Endothelial cell of umbilical vein (primary cell): ENCODE results near the gene CRYL1. TPM values are rescaled to one million over a fixed set of nuclear protein-coding genes. Genes with fewer than 3 reads are reported as not detected.

Experiments used
- BruUV-seq: library from RNA; stranded (reverse); fragments of 400-500 nt; replicated peaks from 2 replicates; lab custom pipeline; 2021; lab: Mats Ljungman, UMichigan
- CTCF ChIA-PET: fragments of 300-600, 350-600 bp; sonication (Branson Sonifier 250); formaldehyde crosslinking; loops from one replicate; lab custom pipeline; 2021; ENCODE audit warnings: antibody characterized with exemption, inconsistent platforms; lab: Charles Lee
- POLR2A ChIA-PET: fragments of 300-600, 350-600 bp; sonication (Branson Sonifier 250); formaldehyde crosslinking; loops from one replicate; lab custom pipeline; 2021; ENCODE audit warnings: antibody characterized with exemption, inconsistent platforms; lab: Charles Lee
- DNase-seq: peaks from one replicate; pipeline ENCODE4 v3.0.0-alpha.2; 2011; ENCODE audit warnings: low read depth, low spot score
- FAIRE-seq: peaks from 2 replicates; lab custom pipeline; 2011; peaks lifted over from hg19 to GRCh38; lab: Jason Lieb, UNC
- H2AFZ ChIP-seq: 2 replicates; pipeline ENCODE4 v1.6.0; 2012; ENCODE audit warnings: low read depth, low read length, control low read depth, inconsistent platforms
- H3K27ac ChIP-seq: 2 replicates; pipeline ENCODE4 v1.5.1; 2011; ENCODE audit warnings: low read depth, mild to moderate bottlenecking, control low read depth, low read length, moderate library complexity; ENCODE audit not compliant: insufficient read depth
- H3K27me3 ChIP-seq, 2 experiments: 2 replicates each; pipeline versions ENCODE4 v1.6.0 to v1.6.1; 2011; ENCODE audit warnings: low read length in 2 of 2, mixed read lengths in 1 of 2; ENCODE audit not compliant: control insufficient read depth in 2 of 2, insufficient read depth in 2 of 2
- H3K36me3 ChIP-seq, 2 experiments: 2 replicates in 1 of 2; 3 replicates in 1 of 2; pipeline ENCODE4 v1.5.1; 2011; ENCODE audit warnings: low read length in 2 of 2, mild to moderate bottlenecking in 1 of 2, moderate library complexity in 1 of 2; ENCODE audit not compliant: control insufficient read depth in 2 of 2, insufficient read depth in 2 of 2; ENCODE audit errors: extremely low read depth in 1 of 2
- H3K4me1 ChIP-seq: 3 replicates; pipeline ENCODE4 v1.5.1; 2011; ENCODE audit warnings: mild to moderate bottlenecking, low read length; ENCODE audit not compliant: control insufficient read depth, insufficient read depth; ENCODE audit errors: extremely low read depth
- H3K4me2 ChIP-seq: 2 replicates; pipeline ENCODE4 v1.6.1; 2011; ENCODE audit warnings: low read length, control low read depth, mixed read lengths; ENCODE audit not compliant: insufficient read depth
- H3K4me3 ChIP-seq, 3 experiments: fragments of 200-600 bp in 1 of 3; sonication (generic), shearing (Covaris generic) in 1 of 3; replicated peaks in 1 of 3; 2 replicates each; pipeline ENCODE4 v1.5.1; 2011 to 2016; ENCODE audit warnings: control low read depth in 3 of 3, low read length in 3 of 3, mild to moderate bottlenecking in 2 of 3, inconsistent platforms in 1 of 3, low read depth in 1 of 3, moderate library complexity in 1 of 3; ENCODE audit not compliant: insufficient read depth in 1 of 3
- H3K79me2 ChIP-seq: 2 replicates; pipeline ENCODE4 v1.6.0; 2012; ENCODE audit warnings: low read length, inconsistent platforms; ENCODE audit not compliant: control insufficient read depth, insufficient read depth
- H3K9ac ChIP-seq: replicated peaks from 2 replicates; pipeline ENCODE3; 2011; ENCODE audit warnings: low read length, control low read depth; ENCODE audit not compliant: insufficient read depth; ENCODE audit errors: extremely low read depth
- H3K9me1 ChIP-seq: replicated peaks from 3 replicates; pipeline ENCODE4 v1.6.0; 2011; ENCODE audit warnings: mild to moderate bottlenecking, low read length; ENCODE audit not compliant: control insufficient read depth, insufficient read depth; ENCODE audit errors: extremely low read depth
- H3K9me3 ChIP-seq: replicated peaks from 2 replicates; pipeline ENCODE4 v1.5.1; 2012; ENCODE audit warnings: low read length, inconsistent platforms; ENCODE audit not compliant: control insufficient read depth, insufficient read depth
- H4K20me1 ChIP-seq: replicated peaks from 2 replicates; pipeline ENCODE3; 2011; ENCODE audit warnings: mild to moderate bottlenecking, low read length; ENCODE audit not compliant: control insufficient read depth, insufficient read depth; ENCODE audit errors: extremely low read depth
- EZH2 ChIP-seq: IDR thresholded peaks from 2 replicates; pipeline ENCODE4 v1.6.1; 2012; ENCODE audit warnings: borderline replicate concordance, low read depth, mild to moderate bottlenecking, moderate library complexity, low read length, inconsistent platforms; ENCODE audit not compliant: severe bottlenecking
- FOS ChIP-seq: IDR thresholded peaks from 2 replicates; pipeline ENCODE4 v1.6.1; 2011; ENCODE audit warnings: mild to moderate bottlenecking, low read length, moderate library complexity, borderline replicate concordance; ENCODE audit not compliant: insufficient read depth
- GATA2 ChIP-seq: IDR thresholded peaks from 2 replicates; pipeline ENCODE4 v1.7.0; 2011; ENCODE audit warnings: low read depth, mild to moderate bottlenecking, moderate library complexity, mixed read lengths, low read length; ENCODE audit not compliant: insufficient read length, insufficient read depth
- JUN ChIP-seq: IDR thresholded peaks from 2 replicates; pipeline ENCODE4 v1.6.1; 2011; ENCODE audit warnings: borderline replicate concordance, low read depth; ENCODE audit not compliant: insufficient read length, insufficient read depth
- MYC ChIP-seq: IDR thresholded peaks from one replicate; pipeline ENCODE4 v1.6.1; 2011; ENCODE audit warnings: mild to moderate bottlenecking, low read depth, low read length
- POLR2A ChIP-seq: IDR thresholded peaks from 2 replicates; pipeline ENCODE4 v1.6.1; 2012; ENCODE audit warnings: low read depth, mild to moderate bottlenecking, control low read depth, low read length
- POLR2AphosphoS5 ChIP-seq: IDR thresholded peaks from 2 replicates; pipeline ENCODE4 v1.6.1; 2012; ENCODE audit warnings: low read depth, mild to moderate bottlenecking, control low read depth, low read length, moderate library complexity; ENCODE audit not compliant: insufficient read depth
- dilution Hi-C: fragments of 300-500 bp; cut with MboI; formaldehyde crosslinking; loops from one replicate; pipeline ENCODE4 v1.15.0; 2019; ENCODE audit warnings: low sequenced_read_pairs; ENCODE audit not compliant: extremely low pct_ligation_motif_present
- intact Hi-C: fragments of 100-400 bp; cut with micrococcal nuclease; formaldehyde crosslinking; loops from one replicate; pipeline ENCODE4 v1.10.0; 2022
- polyA plus RNA-seq, 4 experiments: library from polyadenylated mRNA; depleted of rRNA in 3 of 4; stranded (reverse) in 3 of 4; unstranded in 1 of 4; fragments of >200 nt; gene quantifications; 2 replicates each; pipeline versions ENCODE4 v1.2.1 to v1.2.3, GENCODE V29; 2011 to 2012; ENCODE audit warnings: missing spikeins in 1 of 4
- total RNA-seq: library from RNA; stranded (reverse); gene quantifications from 2 replicates; pipeline ENCODE4 v1.2.3, GENCODE V29; 2021
- TF ChIP-seq, protein P1 (sequence below): IDR thresholded peaks from 2 replicates; pipeline ENCODE4 v1.6.1; 2011; ENCODE audit not compliant: insufficient read depth, insufficient read length
- TF ChIP-seq, protein P2 (sequence below), 2 donors: IDR thresholded peaks; 1 replicate in 1 of 2; 2 replicates in 1 of 2; pipeline ENCODE4 v1.5.1; 2011; ENCODE audit warnings: low read length in 2 of 2, mild to moderate bottlenecking in 2 of 2, moderate library complexity in 2 of 2, control low read depth in 1 of 2, inconsistent platforms in 1 of 2, low read depth in 1 of 2; ENCODE audit not compliant: insufficient read depth in 1 of 2; ENCODE audit errors: extremely low read depth in 1 of 2

Gene CRYL1
- total and polyA plus RNA-seq, 2 donors (not counting 3 experiments of a cell fraction or from before 2014, with no cell fraction given), result 13.9 to 39.0 TPM

DNA sequence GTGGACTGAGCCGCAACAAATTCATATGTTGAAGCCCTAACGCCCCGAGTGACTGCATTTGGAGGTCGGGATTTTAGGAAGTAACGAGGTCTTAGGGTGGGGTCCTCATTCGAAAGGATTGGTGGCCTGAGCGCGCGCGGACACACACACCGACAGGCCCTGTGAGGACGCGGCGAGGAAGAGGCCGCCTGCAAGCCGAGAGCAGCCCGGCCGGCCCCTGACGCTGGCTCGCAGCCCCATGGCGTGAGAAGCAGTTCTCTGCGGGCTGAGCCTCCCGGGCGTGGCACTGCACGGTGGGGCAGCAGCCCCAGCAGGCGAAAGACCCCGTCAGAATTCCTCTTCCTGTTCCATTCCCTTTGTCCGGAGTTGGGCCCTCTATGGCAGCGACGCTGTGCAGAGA, 131.2 kb downstream of the CRYL1 start:
- Histone ChIP-seq H3K27ac (no peak overlapping the region), H3K36me3 (no peaks in the 10 kb centered on the region), H3K79me2 (no peaks in the 10 kb centered on the region), H3K9me1 (no peaks in the 10 kb centered on the region), H3K9ac (no peak overlapping the region), H3K4me3 (no peak overlapping the region), H3K9me3 (no peaks in the 10 kb centered on the region), H2AFZ (no peak overlapping the region), H4K20me1 (no peaks in the 10 kb centered on the region), H3K4me2 (no peak overlapping the region), H3K27me3 (no peaks in the 10 kb centered on the region), H3K4me1 (no peaks in the 10 kb centered on the region)
- no peak for DNase-seq
- no peak for FAIRE-seq
- no TSS peak for BruUV-seq
- ChIA-PET CTCF (no interaction called here), POLR2A (no interaction called here)
- dilution Hi-C loops (no loop called here), intact Hi-C loops (no loop called here)
- no peak for TF ChIP-seq POLR2A
- TF ChIP-seq, protein P1, sequence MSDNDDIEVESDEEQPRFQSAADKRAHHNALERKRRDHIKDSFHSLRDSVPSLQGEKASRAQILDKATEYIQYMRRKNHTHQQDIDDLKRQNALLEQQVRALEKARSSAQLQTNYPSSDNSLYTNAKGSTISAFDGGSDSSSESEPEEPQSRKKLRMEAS, result no peak
- TF ChIP-seq, protein P2, sequence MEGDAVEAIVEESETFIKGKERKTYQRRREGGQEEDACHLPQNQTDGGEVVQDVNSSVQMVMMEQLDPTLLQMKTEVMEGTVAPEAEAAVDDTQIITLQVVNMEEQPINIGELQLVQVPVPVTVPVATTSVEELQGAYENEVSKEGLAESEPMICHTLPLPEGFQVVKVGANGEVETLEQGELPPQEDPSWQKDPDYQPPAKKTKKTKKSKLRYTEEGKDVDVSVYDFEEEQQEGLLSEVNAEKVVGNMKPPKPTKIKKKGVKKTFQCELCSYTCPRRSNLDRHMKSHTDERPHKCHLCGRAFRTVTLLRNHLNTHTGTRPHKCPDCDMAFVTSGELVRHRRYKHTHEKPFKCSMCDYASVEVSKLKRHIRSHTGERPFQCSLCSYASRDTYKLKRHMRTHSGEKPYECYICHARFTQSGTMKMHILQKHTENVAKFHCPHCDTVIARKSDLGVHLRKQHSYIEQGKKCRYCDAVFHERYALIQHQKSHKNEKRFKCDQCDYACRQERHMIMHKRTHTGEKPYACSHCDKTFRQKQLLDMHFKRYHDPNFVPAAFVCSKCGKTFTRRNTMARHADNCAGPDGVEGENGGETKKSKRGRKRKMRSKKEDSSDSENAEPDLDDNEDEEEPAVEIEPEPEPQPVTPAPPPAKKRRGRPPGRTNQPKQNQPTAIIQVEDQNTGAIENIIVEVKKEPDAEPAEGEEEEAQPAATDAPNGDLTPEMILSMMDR (IDR thresholded peaks at IDR 0.05; ENCODE audit: extremely low read depth in 1 of 2, insufficient read depth in 1 of 2, low read depth in 1 of 2, low read length in 2 of 2), result no peak
- TF ChIP-seq EZH2, result no peak

DNA sequence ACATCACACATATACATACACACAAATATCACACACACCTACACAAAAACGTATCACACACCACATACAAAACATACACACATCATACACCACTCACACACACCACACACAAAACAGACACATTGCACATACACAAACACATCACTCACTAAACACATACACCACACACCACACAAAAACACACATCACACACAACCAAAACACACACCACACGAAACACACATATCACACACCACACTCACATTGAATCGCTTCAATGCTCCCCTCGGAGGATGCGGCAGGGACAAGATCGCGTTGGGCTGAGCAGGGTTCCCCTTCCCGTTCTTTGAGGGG, 131.5 kb downstream of the CRYL1 start:
- no peak for FAIRE-seq

More for the DNA sequence above, 131.5 kb downstream of the CRYL1 start:
- Histone ChIP-seq H4K20me1 (no peaks in the 10 kb centered on the region), H3K4me1 (no peaks in the 10 kb centered on the region), H3K9ac (no peak overlapping the region), H2AFZ (no peak overlapping the region), H3K27me3 (no peaks in the 10 kb centered on the region), H3K9me3 (no peaks in the 10 kb centered on the region), H3K4me3 (no peak overlapping the region), H3K27ac (no peak overlapping the region), H3K4me2 (no peak overlapping the region), H3K79me2 (no peaks in the 10 kb centered on the region), H3K36me3 (no peaks in the 10 kb centered on the region), H3K9me1 (no peaks in the 10 kb centered on the region)
- BruUV-seq, result no TSS peak
- TF ChIP-seq, protein P2 (IDR thresholded peaks at IDR 0.05; ENCODE audit: extremely low read depth in 1 of 2, insufficient read depth in 1 of 2, low read depth in 1 of 2, low read length in 2 of 2), result no peak
- TF ChIP-seq MYC, result no peak
- no peak for TF ChIP-seq FOS
- TF ChIP-seq POLR2AphosphoS5, result no peak
- no peak for TF ChIP-seq GATA2
- TF ChIP-seq EZH2, result no peak
- TF ChIP-seq JUN, result no peak
- TF ChIP-seq, protein P1, result no peak
- no peak for TF ChIP-seq POLR2A
- ChIA-PET CTCF (no interaction called here), POLR2A (no interaction called here)
- no peak for DNase-seq
- dilution Hi-C loops, result no loop called here
- intact Hi-C loops, result no loop called here
